H1 (cell line): ENCODE data around the gene HSPA12A. TPM values are rescaled to one million over a fixed set of nuclear protein-coding genes. Genes with fewer than 3 reads are reported as not detected.

ENCODE experiments used
- CREB1 ChIP-seq: IDR thresholded peaks from 2 replicates; pipeline ENCODE4 v1.6.1; 2012; ENCODE audit warnings: inconsistent platforms
- EP300 ChIP-seq, 2 experiments: IDR thresholded peaks; 1 replicate in 1 of 2; 2 replicates in 1 of 2; pipeline ENCODE4 v1.6.1; 2011 to 2012; ENCODE audit warnings: low read depth in 2 of 2, low read length in 2 of 2, mild to moderate bottlenecking in 2 of 2, borderline replicate concordance in 1 of 2, inconsistent platforms in 1 of 2, moderate library complexity in 1 of 2
- RBBP5 ChIP-seq: IDR thresholded peaks from 2 replicates; pipeline ENCODE4 v1.7.1; 2012; ENCODE audit warnings: low read depth, mild to moderate bottlenecking, inconsistent platforms, low read length, moderate library complexity, borderline replicate concordance
- SUZ12 ChIP-seq: fragments of 200-600 bp; sonication (generic); IDR thresholded peaks from 2 replicates; pipeline ENCODE4 v1.6.1; 2012; ENCODE audit warnings: mild to moderate bottlenecking, inconsistent platforms, low read length, moderate library complexity, mixed read lengths
- polyA plus RNA-seq, 7 experiments: library from polyadenylated mRNA; depleted of rRNA in 3 of 7; stranded (reverse) in 5 of 7; unstranded in 2 of 7; fragments of >200 nt in 5 of 7; fragments of 200-250 nt in 2 of 7; gene quantifications; 1 replicate in 5 of 7; 2 replicates in 1 of 7; 4 replicates in 1 of 7; pipeline versions ENCODE4 v1.2.1 to v1.2.3, GENCODE V29; 2011 to 2013; ENCODE audit warnings: missing spikeins in 2 of 7, mixed read lengths in 2 of 7
- total RNA-seq: library from RNA; stranded (reverse); fragmentation: NEBNext Ultra II Directional; extraction: Animal tissue kit (Norgen Biotek cat#: 25700); gene quantifications from 2 replicates; pipeline ENCODE4 v1.2.1, GENCODE V29; 2021
- TF ChIP-seq, protein P1 (sequence below): IDR thresholded peaks from 2 replicates; pipeline ENCODE4 v1.6.1; 2012; ENCODE audit warnings: inconsistent platforms

Gene HSPA12A
- total and polyA plus RNA-seq, 2 of the 8 experiments (the other 6 are each of a cell fraction or from before 2014, with no cell fraction given), result 3.1 to 6.9 TPM

DNA sequence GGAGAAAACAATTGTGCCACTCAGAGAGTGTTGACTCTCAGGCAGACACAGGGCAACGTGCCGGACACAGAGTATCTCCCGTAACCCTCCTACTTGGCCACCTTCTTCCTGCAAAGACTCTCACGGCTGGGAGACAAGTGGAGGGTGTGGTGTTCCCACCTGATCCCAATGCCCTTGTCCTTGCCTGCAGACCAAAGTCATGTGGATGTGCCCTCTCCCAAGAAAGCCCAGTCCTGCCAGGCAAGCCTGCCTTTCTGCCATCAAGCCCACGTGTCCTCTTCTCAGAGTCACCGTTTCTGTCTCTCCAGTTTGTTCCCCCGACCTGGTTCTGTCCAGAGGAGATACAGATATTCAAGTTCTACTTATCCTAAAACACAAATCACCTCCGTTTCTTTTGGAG is 120.9 kb downstream of the HSPA12A start (continued):
- TF ChIP-seq EP300 (IDR thresholded peaks at IDR 0.05; ENCODE audit: borderline replicate concordance in 1 of 2, low read depth in 2 of 2, low read length in 2 of 2) (no peak), SUZ12 (no peak), CREB1 (no peak), RBBP5 (no peak)
- TF ChIP-seq, protein P1, sequence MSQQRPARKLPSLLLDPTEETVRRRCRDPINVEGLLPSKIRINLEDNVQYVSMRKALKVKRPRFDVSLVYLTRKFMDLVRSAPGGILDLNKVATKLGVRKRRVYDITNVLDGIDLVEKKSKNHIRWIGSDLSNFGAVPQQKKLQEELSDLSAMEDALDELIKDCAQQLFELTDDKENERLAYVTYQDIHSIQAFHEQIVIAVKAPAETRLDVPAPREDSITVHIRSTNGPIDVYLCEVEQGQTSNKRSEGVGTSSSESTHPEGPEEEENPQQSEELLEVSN, result no peak

Other genes with a start within 250 kb of the HSPA12A start
- not detected in 2 replicates for gene PNLIP, start 196.6 kb downstream of the HSPA12A start, total RNA-seq
- gene PNLIP, start 196.6 kb downstream of the HSPA12A start, polyA plus RNA-seq (2011; rRNA removed), result not detected in 2 replicates
- gene PNLIPRP1, start 151.6 kb downstream of the HSPA12A start, total RNA-seq, result not detected in 2 replicates
- not detected in 2 replicates for gene PNLIPRP1, start 151.6 kb downstream of the HSPA12A start, polyA plus RNA-seq (2011; rRNA removed)
- 0.21 TPM in 1 of 2 replicates, not detected in the other for gene PNLIPRP2, start 121.6 kb downstream of the HSPA12A start, total RNA-seq
- 0.11 and 0.13 TPM in 2 replicates for gene PNLIPRP2, start 121.6 kb downstream of the HSPA12A start, polyA plus RNA-seq (2011; rRNA removed)
- gene ENO4, start 106.9 kb upstream of the HSPA12A start, total RNA-seq, result 0.21 TPM in 1 of 2 replicates, not detected in the other
- gene ENO4, start 106.9 kb upstream of the HSPA12A start, polyA plus RNA-seq (2011; rRNA removed), result 0.33 and 0.77 TPM in 2 replicates